Cardiac fibroblast (primary cell): Measurements from ENCODE around the gene SLFNL1.

Experiments
- DNase-seq, 2 donors: peaks; one replicate each; pipeline versions ENCODE4 v3.0.0 to v3.0.0-alpha.2; 2010; ENCODE audit warnings: low read depth in 2 of 2
- H3K4me3 ChIP-seq, 2 donors: replicated peaks in 1 of 2; 1 replicate in 1 of 2; 2 replicates in 1 of 2; pipeline ENCODE4 v1.5.1; 2011; ENCODE audit warnings: low read depth in 2 of 2, low read length in 2 of 2, mild to moderate bottlenecking in 2 of 2, moderate library complexity in 1 of 2
- CTCF ChIP-seq: IDR thresholded peaks from one replicate; pipeline ENCODE4 v1.5.1; 2011; ENCODE audit warnings: low read depth, mild to moderate bottlenecking, low read length, inconsistent platforms

Gene SLFNL1

GRCh38 chr1:41015897-41016470, 5.5 kb downstream of the SLFNL1 start:
- no peak for DNase-seq
- no peak for TF ChIP-seq CTCF
- H3K4me3 ChIP-seq = no peak overlapping the region

- H3K4me3 ChIP-seq = no peak overlapping the region
- TF ChIP-seq CTCF = no peak
- DNase-seq = no peak
Measured at GRCh38 chr1:41015281-41015896, 6.1 kb downstream of the SLFNL1 start.

GRCh38 chr1:41014871-41015270, 6.7 kb downstream of the SLFNL1 start:
- H3K4me3 ChIP-seq = no peak overlapping the region
- no peak for DNase-seq
- no peak for TF ChIP-seq CTCF

GRCh38 chr1:41013796-41014195, 7.7 kb downstream of the SLFNL1 start:
- peak; percentile 42 to 74 for DNase-seq
- TF ChIP-seq CTCF = no peak
- H3K4me3 ChIP-seq = no peak overlapping the region

GRCh38 chr1:41013024-41013423, 8.5 kb downstream of the SLFNL1 start:
- H3K4me3 ChIP-seq = no peak overlapping the region
- no peak for TF ChIP-seq CTCF
- no peak for DNase-seq

- no peak overlapping the region for H3K4me3 ChIP-seq
- no peak for DNase-seq
- TF ChIP-seq CTCF = no peak
Measured at GRCh38 chr1:41010345-41010744, 11.2 kb downstream of the SLFNL1 start.

GRCh38 chr1:41009466-41009865, 12.1 kb downstream of the SLFNL1 start:
- no peak for TF ChIP-seq CTCF
- H3K4me3 ChIP-seq = no peak overlapping the region

More at GRCh38 chr1:41009466-41009865, 12.1 kb downstream of the SLFNL1 start:
- DNase-seq = no peak
